SU-DHL-6 (cell line): Measurements from ENCODE around the gene CLNK.

Experiments used
- CTCF ChIP-seq: fragments of 200-600 bp; sonication (generic); IDR thresholded peaks from one replicate; pipeline ENCODE4 v1.5.1; 2017; ENCODE audit warnings: antibody characterized with exemption, mild to moderate bottlenecking, low read length, moderate library complexity; ENCODE audit not compliant: insufficient read depth, poor library complexity, severe bottlenecking
- EZH2phosphoT487 ChIP-seq: fragments of 200-600 bp; sonication (generic), shearing (Covaris generic); conservative IDR thresholded peaks from 2 replicates; pipeline ENCODE4 v1.6.1; 2018; ENCODE audit warnings: mild to moderate bottlenecking, antibody characterized with exemption, low read length, moderate library complexity, mixed read lengths

- TF ChIP-seq CTCF = no peak
- TF ChIP-seq EZH2phosphoT487 = no peak
Observed at GRCh38 chr4:10565166-10565780, 119.3 kb downstream of the CLNK start.
